Fibroblast of lung (primary cell): ENCODE measurements around the gene PLCL1. TPM values are rescaled to one million over a fixed set of nuclear protein-coding genes. Genes with fewer than 3 reads are reported as not detected.

Experiments
- DNase-seq, 2 donors: peaks; one replicate each; pipeline versions ENCODE4 v3.0.0 to v3.0.0-alpha.2; 2010; ENCODE audit warnings: low read depth in 2 of 2
- H2AFZ ChIP-seq: 2 replicates; pipeline ENCODE4 v1.5.1; 2012; ENCODE audit warnings: low read length, control low read depth, inconsistent platforms
- H3K27ac ChIP-seq: 2 replicates; pipeline ENCODE4 v1.5.1; 2011; ENCODE audit warnings: low read length, control low read depth; ENCODE audit not compliant: insufficient read depth
- H3K27me3 ChIP-seq: 2 replicates; pipeline ENCODE4 v1.5.1; 2011; ENCODE audit warnings: mild to moderate bottlenecking, low read length; ENCODE audit not compliant: control insufficient read depth, insufficient read depth
- H3K36me3 ChIP-seq: 2 replicates; pipeline ENCODE4 v1.5.1; 2011; ENCODE audit warnings: low read length; ENCODE audit not compliant: control insufficient read depth, insufficient read depth
- H3K4me1 ChIP-seq: 2 replicates; pipeline ENCODE4 v1.5.1; 2011; ENCODE audit warnings: low read length; ENCODE audit not compliant: control insufficient read depth, insufficient read depth; ENCODE audit errors: extremely low read depth
- H3K4me2 ChIP-seq: 2 replicates; pipeline ENCODE4 v1.5.1; 2011; ENCODE audit warnings: low read length, control low read depth; ENCODE audit not compliant: insufficient read depth; ENCODE audit errors: extremely low read depth
- H3K4me3 ChIP-seq, 4 experiments: fragments of 200-600 bp in 1 of 4; sonication (generic) in 1 of 4; replicated peaks in 1 of 4; 2 replicates each; pipeline ENCODE4 v1.5.1; 2011 to 2016; ENCODE audit warnings: low read length in 4 of 4, low read depth in 3 of 4, mild to moderate bottlenecking in 3 of 4, control low read depth in 2 of 4, inconsistent platforms in 1 of 4, mixed read lengths in 1 of 4; ENCODE audit not compliant: insufficient read depth in 1 of 4; ENCODE audit errors: control extremely low read depth in 1 of 4
- H3K79me2 ChIP-seq: 2 replicates; pipeline ENCODE4 v1.5.1; 2012; ENCODE audit warnings: mild to moderate bottlenecking, low read length, inconsistent platforms; ENCODE audit not compliant: control insufficient read depth, insufficient read depth
- H3K9ac ChIP-seq: 2 replicates; pipeline ENCODE4 v1.5.1; 2011; ENCODE audit warnings: mild to moderate bottlenecking, low read length, control low read depth; ENCODE audit not compliant: insufficient read depth
- H3K9me3 ChIP-seq: 2 replicates; pipeline ENCODE4 v1.5.1; 2012; ENCODE audit warnings: low read depth, low read length; ENCODE audit not compliant: control insufficient read depth, insufficient read depth
- H4K20me1 ChIP-seq: 2 replicates; pipeline ENCODE4 v1.5.1; 2011; ENCODE audit warnings: low read length; ENCODE audit not compliant: control insufficient read depth, insufficient read depth; ENCODE audit errors: extremely low read depth
- CTCF ChIP-seq, 2 donors: IDR thresholded peaks in 1 of 2; conservative IDR thresholded peaks in 1 of 2; 1 replicate in 1 of 2; 2 replicates in 1 of 2; pipeline ENCODE4 v1.5.1; 2011 to 2012; ENCODE audit warnings: low read length in 2 of 2, control low read depth in 1 of 2, inconsistent platforms in 1 of 2, low read depth in 1 of 2, mild to moderate bottlenecking in 1 of 2
- EZH2 ChIP-seq: IDR thresholded peaks from 2 replicates; pipeline ENCODE4 v1.5.1; 2012; ENCODE audit warnings: low read length, control low read depth, mild to moderate bottlenecking; ENCODE audit errors: missing control alignments
- polyA plus RNA-seq, 2 donors: library from polyadenylated mRNA; depleted of rRNA in 1 of 2; stranded (reverse) in 1 of 2; unstranded in 1 of 2; fragments of >200 nt; gene quantifications; 2 replicates each; pipeline ENCODE4 v1.2.1, GENCODE V29; 2011 to 2012; ENCODE audit warnings: missing spikeins in 1 of 2
- total RNA-seq: library from RNA; depleted of rRNA; stranded (reverse); fragments of >200 nt; gene quantifications from 2 replicates; pipeline ENCODE4 v1.2.1, GENCODE V29; 2014

PLCL1 gene
- total and polyA plus RNA-seq, 2 donors (not counting 1 experiment from before 2014, with no cell fraction given), result 0.48 to 0.83 TPM

GRCh38 chr2:197919487-197919886, 115.1 kb downstream of the PLCL1 start:
- H3K9me3 ChIP-seq, result no peaks in the 10 kb centered on the region
- H3K36me3 ChIP-seq, result no peaks in the 10 kb centered on the region
- TF ChIP-seq CTCF (conservative IDR thresholded peaks at IDR 0.05 in 1 of 2, IDR thresholded peaks at IDR 0.05 in 1 of 2; ENCODE audit: low read depth in 1 of 2, low read length in 2 of 2), result no peak
- no peak for TF ChIP-seq EZH2
- H3K4me2 ChIP-seq, result no peak overlapping the region
- no peak overlapping the region for H2AFZ ChIP-seq
- no peaks in the 10 kb centered on the region for H3K27me3 ChIP-seq
- H3K4me3 ChIP-seq, result no peak overlapping the region
- H3K27ac ChIP-seq, result no peak overlapping the region
- H4K20me1 ChIP-seq, result no peaks in the 10 kb centered on the region
- DNase-seq, result no peak
- H3K4me1 ChIP-seq, result no peaks in the 10 kb centered on the region
- H3K9ac ChIP-seq, result no peak overlapping the region
- H3K79me2 ChIP-seq, result no peaks in the 10 kb centered on the region

GRCh38 chr2:197920088-197920487, 115.7 kb downstream of the PLCL1 start:
- no peaks in the 10 kb centered on the region for H4K20me1 ChIP-seq
- DNase-seq, result no peak

GRCh38 chr2:197920592-197921201, 116.3 kb downstream of the PLCL1 start:
- Histone ChIP-seq H3K9me3 (no peaks in the 10 kb centered on the region), H3K4me1 (no peaks in the 10 kb centered on the region), H3K27ac (no peak overlapping the region), H3K4me3 (no peak overlapping the region), H3K36me3 (no peaks in the 10 kb centered on the region), H3K9ac (no peak overlapping the region), H2AFZ (no peak overlapping the region), H3K4me2 (no peak overlapping the region), H3K27me3 (no peaks in the 10 kb centered on the region), H4K20me1 (no peaks in the 10 kb centered on the region), H3K79me2 (no peaks in the 10 kb centered on the region)
- no peak for DNase-seq
- TF ChIP-seq EZH2 (no peak), CTCF (conservative IDR thresholded peaks at IDR 0.05 in 1 of 2, IDR thresholded peaks at IDR 0.05 in 1 of 2; ENCODE audit: low read depth in 1 of 2, low read length in 2 of 2) (no peak)

More at GRCh38 chr2:197920088-197920487, 115.7 kb downstream of the PLCL1 start:
- TF ChIP-seq CTCF (conservative IDR thresholded peaks at IDR 0.05 in 1 of 2, IDR thresholded peaks at IDR 0.05 in 1 of 2; ENCODE audit: low read depth in 1 of 2, low read length in 2 of 2) (no peak), EZH2 (no peak)
- Histone ChIP-seq H3K27me3 (no peaks in the 10 kb centered on the region), H3K4me3 (no peak overlapping the region), H3K4me1 (no peaks in the 10 kb centered on the region), H2AFZ (no peak overlapping the region), H3K4me2 (no peak overlapping the region), H3K36me3 (no peaks in the 10 kb centered on the region), H3K9me3 (no peaks in the 10 kb centered on the region), H3K27ac (no peak overlapping the region), H3K79me2 (no peaks in the 10 kb centered on the region), H3K9ac (no peak overlapping the region)
